DND-41 (cell line): ENCODE data around the gene GOLPH3.

Experiments
- EZH2 ChIP-seq: IDR thresholded peaks from 3 replicates; pipeline ENCODE4 v1.6.1; 2012; ENCODE audit warnings: borderline replicate concordance, low read depth, mild to moderate bottlenecking, moderate library complexity, low read length, inconsistent platforms; ENCODE audit not compliant: severe bottlenecking
- TF ChIP-seq, protein P1 (sequence below): IDR thresholded peaks from 2 replicates; pipeline ENCODE4 v1.5.1; 2012; ENCODE audit warnings: borderline replicate concordance, low read length, moderate library complexity, mild to moderate bottlenecking; ENCODE audit not compliant: poor library complexity, severe bottlenecking; ENCODE audit errors: extremely low read depth

DNA sequence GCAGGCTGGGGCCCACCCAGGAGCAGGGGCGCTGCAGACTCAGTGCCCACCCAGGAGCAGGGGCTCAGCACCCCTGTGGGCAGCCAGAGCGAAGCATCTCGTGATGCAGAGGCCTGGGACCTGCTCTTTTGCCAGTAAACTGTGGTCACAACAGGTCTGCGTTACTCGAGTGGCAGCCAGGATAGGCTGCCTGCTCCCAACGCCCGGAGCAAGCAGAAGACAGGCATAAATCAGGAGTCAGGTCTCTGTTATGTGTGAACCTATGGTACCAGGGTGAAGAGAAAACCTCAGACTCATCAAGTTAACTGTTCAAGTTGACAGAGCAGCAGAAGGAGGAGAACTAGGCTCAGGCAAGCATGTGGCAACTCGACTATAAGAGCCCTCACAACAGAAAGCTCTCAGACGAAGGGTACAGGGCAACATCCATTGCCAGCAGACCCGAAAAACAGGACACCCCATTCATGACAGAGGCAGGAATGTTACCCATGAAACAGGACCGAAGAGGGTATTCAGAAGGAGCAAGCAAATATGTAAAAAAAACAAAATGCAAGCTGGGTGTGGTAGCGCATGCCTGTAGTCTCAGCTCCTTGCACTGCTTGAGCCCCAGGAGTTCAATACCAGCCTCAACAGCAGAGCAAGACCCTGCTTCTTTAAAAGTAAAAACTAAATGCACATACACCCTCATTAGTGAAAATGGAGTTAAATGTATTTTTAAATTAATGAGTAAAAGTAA is 71.7 kb downstream of the GOLPH3 start:
- TF ChIP-seq, protein P1, sequence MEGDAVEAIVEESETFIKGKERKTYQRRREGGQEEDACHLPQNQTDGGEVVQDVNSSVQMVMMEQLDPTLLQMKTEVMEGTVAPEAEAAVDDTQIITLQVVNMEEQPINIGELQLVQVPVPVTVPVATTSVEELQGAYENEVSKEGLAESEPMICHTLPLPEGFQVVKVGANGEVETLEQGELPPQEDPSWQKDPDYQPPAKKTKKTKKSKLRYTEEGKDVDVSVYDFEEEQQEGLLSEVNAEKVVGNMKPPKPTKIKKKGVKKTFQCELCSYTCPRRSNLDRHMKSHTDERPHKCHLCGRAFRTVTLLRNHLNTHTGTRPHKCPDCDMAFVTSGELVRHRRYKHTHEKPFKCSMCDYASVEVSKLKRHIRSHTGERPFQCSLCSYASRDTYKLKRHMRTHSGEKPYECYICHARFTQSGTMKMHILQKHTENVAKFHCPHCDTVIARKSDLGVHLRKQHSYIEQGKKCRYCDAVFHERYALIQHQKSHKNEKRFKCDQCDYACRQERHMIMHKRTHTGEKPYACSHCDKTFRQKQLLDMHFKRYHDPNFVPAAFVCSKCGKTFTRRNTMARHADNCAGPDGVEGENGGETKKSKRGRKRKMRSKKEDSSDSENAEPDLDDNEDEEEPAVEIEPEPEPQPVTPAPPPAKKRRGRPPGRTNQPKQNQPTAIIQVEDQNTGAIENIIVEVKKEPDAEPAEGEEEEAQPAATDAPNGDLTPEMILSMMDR = no peak
- TF ChIP-seq EZH2 = no peak
